ENCODE results near the gene BEST1. TPM values are rescaled to one million over a fixed set of nuclear protein-coding genes. Genes with fewer than 3 reads are reported as not detected.

Gene BEST1
- total RNA-seq, 1 experiment from 2014 or later: 0.13 TPM

DNA sequence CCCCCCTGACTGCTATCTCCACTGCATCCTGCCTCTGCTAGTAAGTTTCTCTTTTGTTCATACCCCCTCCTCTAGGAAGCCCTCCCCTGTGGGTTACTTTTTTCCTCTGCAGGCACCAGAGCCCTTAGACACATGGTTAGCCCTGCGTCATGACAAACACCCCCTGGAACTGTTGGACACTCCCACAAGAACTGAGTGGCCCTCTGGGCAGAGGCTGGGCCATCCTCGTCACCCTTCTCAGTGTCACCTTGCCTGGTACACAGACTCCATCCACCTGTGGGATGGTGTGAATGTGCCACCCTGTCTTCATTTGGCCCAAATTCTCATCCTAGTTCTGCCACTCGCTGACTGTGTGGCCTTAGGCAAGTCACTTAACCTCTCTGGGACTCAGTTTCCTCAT lies 28.7 kb upstream of the BEST1 start:
- ATAC-seq (no peak), DNase-seq (ENCODE audit: low read depth, low spot score) (no peak)
- Histone ChIP-seq H3K9me3 (ENCODE audit: control insufficient read depth, insufficient read depth, low read depth, low read length) (no peaks in the 10 kb centered on the region), H3K4me3 (ENCODE audit: low read depth in 2 of 2, low read length in 2 of 2) (no peak overlapping the region), H3K27ac (ENCODE audit: low read length) (no peak overlapping the region), H3K36me3 (ENCODE audit: control insufficient read depth, insufficient read depth, low read length) (no peaks in the 10 kb centered on the region), H3K4me1 (ENCODE audit: control insufficient read depth, insufficient read depth, low read length) (no peaks in the 10 kb centered on the region), H3K27me3 (ENCODE audit: control insufficient read depth, insufficient read depth, low read length) (no peaks in the 10 kb centered on the region)
- POLR2A ChIA-PET: no interaction called here
- BruUV-seq (replicated peaks): no TSS peak
- intact Hi-C loops (cut with micrococcal nuclease; ENCODE audit: unreplicated experiment) (no loop called here), in situ Hi-C loops (cut with HindIII; ENCODE audit: low pct_unique_long_range_greater_than_20kb, low sequenced_read_pairs) (no loop called here)
- TF ChIP-seq POLR2AphosphoS5 (IDR thresholded peaks at IDR 0.05; ENCODE audit: low read depth, low read length): no peak
- TF ChIP-seq, protein P1, sequence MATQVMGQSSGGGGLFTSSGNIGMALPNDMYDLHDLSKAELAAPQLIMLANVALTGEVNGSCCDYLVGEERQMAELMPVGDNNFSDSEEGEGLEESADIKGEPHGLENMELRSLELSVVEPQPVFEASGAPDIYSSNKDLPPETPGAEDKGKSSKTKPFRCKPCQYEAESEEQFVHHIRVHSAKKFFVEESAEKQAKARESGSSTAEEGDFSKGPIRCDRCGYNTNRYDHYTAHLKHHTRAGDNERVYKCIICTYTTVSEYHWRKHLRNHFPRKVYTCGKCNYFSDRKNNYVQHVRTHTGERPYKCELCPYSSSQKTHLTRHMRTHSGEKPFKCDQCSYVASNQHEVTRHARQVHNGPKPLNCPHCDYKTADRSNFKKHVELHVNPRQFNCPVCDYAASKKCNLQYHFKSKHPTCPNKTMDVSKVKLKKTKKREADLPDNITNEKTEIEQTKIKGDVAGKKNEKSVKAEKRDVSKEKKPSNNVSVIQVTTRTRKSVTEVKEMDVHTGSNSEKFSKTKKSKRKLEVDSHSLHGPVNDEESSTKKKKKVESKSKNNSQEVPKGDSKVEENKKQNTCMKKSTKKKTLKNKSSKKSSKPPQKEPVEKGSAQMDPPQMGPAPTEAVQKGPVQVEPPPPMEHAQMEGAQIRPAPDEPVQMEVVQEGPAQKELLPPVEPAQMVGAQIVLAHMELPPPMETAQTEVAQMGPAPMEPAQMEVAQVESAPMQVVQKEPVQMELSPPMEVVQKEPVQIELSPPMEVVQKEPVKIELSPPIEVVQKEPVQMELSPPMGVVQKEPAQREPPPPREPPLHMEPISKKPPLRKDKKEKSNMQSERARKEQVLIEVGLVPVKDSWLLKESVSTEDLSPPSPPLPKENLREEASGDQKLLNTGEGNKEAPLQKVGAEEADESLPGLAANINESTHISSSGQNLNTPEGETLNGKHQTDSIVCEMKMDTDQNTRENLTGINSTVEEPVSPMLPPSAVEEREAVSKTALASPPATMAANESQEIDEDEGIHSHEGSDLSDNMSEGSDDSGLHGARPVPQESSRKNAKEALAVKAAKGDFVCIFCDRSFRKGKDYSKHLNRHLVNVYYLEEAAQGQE (IDR thresholded peaks at IDR 0.05; ENCODE audit: insufficient read depth in 1 of 2, low read depth in 2 of 2, low read length in 1 of 2): no peak
- TF ChIP-seq, protein P2, sequence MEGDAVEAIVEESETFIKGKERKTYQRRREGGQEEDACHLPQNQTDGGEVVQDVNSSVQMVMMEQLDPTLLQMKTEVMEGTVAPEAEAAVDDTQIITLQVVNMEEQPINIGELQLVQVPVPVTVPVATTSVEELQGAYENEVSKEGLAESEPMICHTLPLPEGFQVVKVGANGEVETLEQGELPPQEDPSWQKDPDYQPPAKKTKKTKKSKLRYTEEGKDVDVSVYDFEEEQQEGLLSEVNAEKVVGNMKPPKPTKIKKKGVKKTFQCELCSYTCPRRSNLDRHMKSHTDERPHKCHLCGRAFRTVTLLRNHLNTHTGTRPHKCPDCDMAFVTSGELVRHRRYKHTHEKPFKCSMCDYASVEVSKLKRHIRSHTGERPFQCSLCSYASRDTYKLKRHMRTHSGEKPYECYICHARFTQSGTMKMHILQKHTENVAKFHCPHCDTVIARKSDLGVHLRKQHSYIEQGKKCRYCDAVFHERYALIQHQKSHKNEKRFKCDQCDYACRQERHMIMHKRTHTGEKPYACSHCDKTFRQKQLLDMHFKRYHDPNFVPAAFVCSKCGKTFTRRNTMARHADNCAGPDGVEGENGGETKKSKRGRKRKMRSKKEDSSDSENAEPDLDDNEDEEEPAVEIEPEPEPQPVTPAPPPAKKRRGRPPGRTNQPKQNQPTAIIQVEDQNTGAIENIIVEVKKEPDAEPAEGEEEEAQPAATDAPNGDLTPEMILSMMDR (IDR thresholded peaks at IDR 0.05): no peak
- no peak for TF ChIP-seq SIN3A (IDR thresholded peaks at IDR 0.05; ENCODE audit: borderline replicate concordance, insufficient read depth, low read depth, low read length)
- no peak for TF ChIP-seq TCF7L2 (IDR thresholded peaks at IDR 0.05; ENCODE audit: low read depth, low read length)
- CTCF ChIA-PET: no interaction called here

DNA sequence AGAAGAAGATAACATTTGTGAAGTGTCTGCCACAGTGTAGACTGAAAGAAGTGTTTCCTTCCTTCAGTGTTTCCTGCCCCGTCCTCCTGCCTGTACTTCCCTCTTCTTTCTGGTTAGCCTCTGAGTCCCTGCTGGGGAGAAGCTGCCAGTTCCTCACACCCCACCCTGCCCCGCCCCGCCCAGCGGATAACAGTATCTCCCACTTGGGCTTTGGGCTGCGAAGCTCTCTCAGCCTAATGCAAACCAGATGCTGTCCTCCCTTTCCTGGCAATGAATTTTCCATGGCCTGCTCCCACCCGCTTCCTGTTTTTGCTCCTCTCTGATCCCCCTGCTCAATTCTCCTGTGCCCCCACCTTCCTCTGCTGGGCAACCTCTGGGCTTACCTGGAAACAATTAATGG lies 27.6 kb upstream of the BEST1 start:
- Histone ChIP-seq H3K27me3 (ENCODE audit: control insufficient read depth, insufficient read depth, low read length) (no peaks in the 10 kb centered on the region), H3K36me3 (ENCODE audit: control insufficient read depth, insufficient read depth, low read length) (no peaks in the 10 kb centered on the region), H3K4me1 (ENCODE audit: control insufficient read depth, insufficient read depth, low read length) (no peaks in the 10 kb centered on the region), H3K9me3 (ENCODE audit: control insufficient read depth, insufficient read depth, low read depth, low read length) (no peaks in the 10 kb centered on the region), H3K4me3 (ENCODE audit: low read depth in 2 of 2, low read length in 2 of 2) (no peak overlapping the region), H3K27ac (ENCODE audit: low read length) (no peak overlapping the region)
- TF ChIP-seq POLR2AphosphoS5 (IDR thresholded peaks at IDR 0.05; ENCODE audit: low read depth, low read length): no peak
- no peak for TF ChIP-seq SIN3A (IDR thresholded peaks at IDR 0.05; ENCODE audit: borderline replicate concordance, insufficient read depth, low read depth, low read length)
- TF ChIP-seq, protein P2 (IDR thresholded peaks at IDR 0.05): no peak
- TF ChIP-seq TCF7L2 (IDR thresholded peaks at IDR 0.05; ENCODE audit: low read depth, low read length): no peak
- TF ChIP-seq, protein P1 (IDR thresholded peaks at IDR 0.05; ENCODE audit: insufficient read depth in 1 of 2, low read depth in 2 of 2, low read length in 1 of 2): no peak
- intact Hi-C loops (cut with micrococcal nuclease; ENCODE audit: unreplicated experiment): no loop called here
- in situ Hi-C loops (cut with HindIII; ENCODE audit: low pct_unique_long_range_greater_than_20kb, low sequenced_read_pairs): no loop called here
- ATAC-seq: no peak
- DNase-seq (ENCODE audit: low read depth, low spot score): no peak
- POLR2A ChIA-PET: interaction anchor here (0.7 kb wide), 1 partner anchor 49 kb away, joined by 6 read pairs; no protein-coding TSS in a partner anchor
- CTCF ChIA-PET: no interaction called here
- BruUV-seq (replicated peaks): no TSS peak
